ENCODE data around the gene AMN1. TPM values are rescaled to one million over a fixed set of nuclear protein-coding genes. Genes with fewer than 3 reads are reported as not detected.

Gene AMN1
- total RNA-seq, 4 donors from 2014 or later = 1.3 to 25.6 (median 16.0) TPM

- Histone ChIP-seq H3K27me3 (no peaks in the 10 kb centered on the region), H3K4me1 (no peaks in the 10 kb centered on the region), H3K4me3 (no peak overlapping the region), H3K27ac (no peak overlapping the region), H3K9me3 (no peaks in the 10 kb centered on the region), H3K36me3 (no peaks in the 10 kb centered on the region)
- intact Hi-C loops (cut with DNase I; ENCODE audit: low total_unique reads) = no loop called here
- DNase-seq = no peak
- TF ChIP-seq POLR2A (IDR thresholded peaks at IDR 0.05) (no peak), CTCF (IDR thresholded peaks at IDR 0.05) (no peak)
Observed at GRCh38 chr12:31644536-31644935, 84.3 kb downstream of the AMN1 start.

- intact Hi-C loops (cut with DNase I; ENCODE audit: low total_unique reads) = no loop called here
- Histone ChIP-seq H3K4me1 (no peaks in the 10 kb centered on the region), H3K36me3 (no peaks in the 10 kb centered on the region), H3K27ac (no peak overlapping the region), H3K9me3 (no peaks in the 10 kb centered on the region), H3K27me3 (no peaks in the 10 kb centered on the region), H3K4me3 (no peak overlapping the region)
- no peak for TF ChIP-seq POLR2A (IDR thresholded peaks at IDR 0.05)
- TF ChIP-seq CTCF (IDR thresholded peaks at IDR 0.05) = no peak
- DNase-seq = no peak
Observed at GRCh38 chr12:31641509-31642090, 87.2 kb downstream of the AMN1 start.

DNA sequence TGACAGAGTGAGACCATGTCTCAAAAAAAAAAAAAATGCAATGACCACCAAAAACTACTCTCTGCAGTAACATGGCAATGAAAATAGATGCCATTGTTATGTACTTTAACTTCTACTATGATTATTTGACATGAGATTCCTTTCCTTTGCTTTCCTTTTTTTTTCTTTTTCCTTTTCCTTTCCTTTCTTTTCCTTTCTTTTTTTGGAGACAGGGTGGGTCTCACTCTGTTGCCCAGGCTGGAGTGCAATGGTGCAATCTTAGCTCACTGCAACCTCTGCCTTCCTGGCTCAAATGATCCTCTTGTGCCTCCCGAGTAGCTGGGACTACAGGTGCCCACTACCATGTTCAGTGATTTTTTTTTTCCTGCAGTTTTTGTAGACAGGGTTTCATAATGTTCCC lies 94.2 kb downstream of the AMN1 start:
- H3K9me3 ChIP-seq = no peaks in the 10 kb centered on the region
- DNase-seq = no peak
- H3K36me3 ChIP-seq = no peaks in the 10 kb centered on the region
- no peak overlapping the region for H3K27ac ChIP-seq
- intact Hi-C loops (cut with DNase I; ENCODE audit: low total_unique reads) = no loop called here
- TF ChIP-seq POLR2A (IDR thresholded peaks at IDR 0.05) (no peak), CTCF (IDR thresholded peaks at IDR 0.05) (no peak)
- no peaks in the 10 kb centered on the region for H3K27me3 ChIP-seq
- H3K4me3 ChIP-seq = no peak overlapping the region
- H3K4me1 ChIP-seq = no peaks in the 10 kb centered on the region

GRCh38 chr12:31633464-31633863 lies 95.4 kb downstream of the AMN1 start:
- no peak for DNase-seq
- Histone ChIP-seq H3K4me1 (no peaks in the 10 kb centered on the region), H3K4me3 (no peak overlapping the region), H3K27me3 (no peaks in the 10 kb centered on the region), H3K36me3 (no peaks in the 10 kb centered on the region), H3K27ac (no peak overlapping the region), H3K9me3 (no peaks in the 10 kb centered on the region)
- intact Hi-C loops (cut with DNase I; ENCODE audit: low total_unique reads) = no loop called here
- TF ChIP-seq POLR2A (IDR thresholded peaks at IDR 0.05) = no peak
- no peak for TF ChIP-seq CTCF (IDR thresholded peaks at IDR 0.05)

DNA sequence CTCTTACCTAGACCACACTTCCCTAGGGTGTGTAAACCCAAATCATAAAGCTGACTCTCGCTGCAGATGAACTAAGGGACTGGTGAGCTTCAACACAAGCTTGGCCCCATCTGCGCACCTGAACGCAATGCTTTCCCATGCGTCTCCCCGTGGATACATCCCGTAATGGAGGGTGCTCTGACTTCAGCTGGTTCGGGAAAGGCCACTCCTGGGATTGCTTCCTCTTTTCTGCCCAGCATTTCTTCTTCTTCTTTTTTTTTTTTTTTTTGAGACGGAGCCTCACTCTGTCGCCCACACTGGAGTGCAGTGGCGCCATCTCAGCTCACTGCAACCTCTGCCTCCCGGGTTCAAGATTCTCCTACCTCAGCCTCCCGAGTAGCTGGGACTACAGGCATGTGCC lies 97.0 kb downstream of the AMN1 start:
- no peaks in the 10 kb centered on the region for H3K4me1 ChIP-seq
- no peak overlapping the region for H3K4me3 ChIP-seq
- no peak for DNase-seq
- no peaks in the 10 kb centered on the region for H3K9me3 ChIP-seq
- H3K36me3 ChIP-seq = no peaks in the 10 kb centered on the region
- no peak overlapping the region for H3K27ac ChIP-seq
- intact Hi-C loops (cut with DNase I; ENCODE audit: low total_unique reads) = no loop called here
- TF ChIP-seq POLR2A (IDR thresholded peaks at IDR 0.05) (no peak), CTCF (IDR thresholded peaks at IDR 0.05) (no peak)
- H3K27me3 ChIP-seq = no peaks in the 10 kb centered on the region
